GM12878 (cell line): Measurements from ENCODE around the gene NACA2. TPM values are rescaled to one million over a fixed set of nuclear protein-coding genes. Genes with fewer than 3 reads are reported as not detected.
A peak's percentile ranks its signal among the peaks of the same experiment; 100 is the strongest.

Experiments
- ATAC-seq: fragments of 200-7000 bp; cut with Tn5 transposase; 3 replicates; pipeline ENCODE4 v1.9.1; 2020; ENCODE audit warnings: mild to moderate bottlenecking, moderate library complexity
- BruUV-seq: library from RNA; stranded (reverse); fragments of 400-500 nt; replicated peaks from 2 replicates; lab custom pipeline; 2021; lab: Mats Ljungman, UMichigan
- CTCF ChIA-PET: fragments of 300-600 bp; sonication (Branson Sonifier 250); formaldehyde crosslinking; extraction: SDS; loops from one replicate; lab custom pipeline; 2021; ENCODE audit warnings: inconsistent platforms; lab: Yijun Ruan, JAX
- POLR2A ChIA-PET: fragments of 350-600 bp; formaldehyde crosslinking; extraction: SDS; loops from one replicate; lab custom pipeline; 2021; ENCODE audit warnings: inconsistent platforms; lab: Charles Lee
- RAD21 ChIA-PET: fragments of 300-600 bp; sonication (Branson Sonifier 250); formaldehyde crosslinking; loops from one replicate; lab custom pipeline; 2023; ENCODE audit warnings: antibody characterized with exemption; ENCODE audit not compliant: unreplicated experiment; lab: Charles Lee
- SMC1A ChIA-PET: fragments of 300-600 bp; sonication (Branson Sonifier 250); formaldehyde crosslinking; loops from one replicate; lab custom pipeline; 2023; ENCODE audit not compliant: unreplicated experiment, uncharacterized antibody; lab: Charles Lee
- DNase-seq: peaks from one replicate; pipeline ENCODE4 v3.0.0-alpha.2; 2011; ENCODE audit warnings: low read depth, low spot score
- FAIRE-seq: peaks from 3 replicates; lab custom pipeline; 2011; peaks lifted over from hg19 to GRCh38; lab: Jason Lieb, UNC
- H2AFZ ChIP-seq: 2 replicates; pipeline ENCODE4 v1.6.0; 2011; ENCODE audit warnings: low read depth, low read length, control low read depth; ENCODE audit not compliant: control insufficient read depth
- H3K27ac ChIP-seq: 2 replicates; pipeline ENCODE4 v1.5.1; 2011; ENCODE audit warnings: control low read depth; ENCODE audit not compliant: control insufficient read depth, insufficient read depth
- H3K27me3 ChIP-seq, 2 experiments: replicated peaks in 1 of 2; 2 replicates each; pipeline versions ENCODE4 v1.6.0 to v1.6.1; 2011; ENCODE audit warnings: low read length in 1 of 2; ENCODE audit not compliant: control insufficient read depth in 2 of 2, insufficient read depth in 2 of 2
- H3K36me3 ChIP-seq, 2 experiments: 2 replicates each; pipeline ENCODE4 v1.5.1; 2011; ENCODE audit warnings: low read length in 1 of 2; ENCODE audit not compliant: control insufficient read depth in 2 of 2, insufficient read depth in 2 of 2
- H3K4me1 ChIP-seq: 2 replicates; pipeline ENCODE4 v1.6.1; 2011; ENCODE audit warnings: mild to moderate bottlenecking, low read length, moderate library complexity, mixed read lengths; ENCODE audit not compliant: control insufficient read depth, insufficient read depth
- H3K4me2 ChIP-seq: 2 replicates; pipeline ENCODE4 v1.6.0; 2011; ENCODE audit warnings: control low read depth; ENCODE audit not compliant: control insufficient read depth, insufficient read depth
- H3K4me3 ChIP-seq: fragments of 200-600 bp; sonication (generic); 2 replicates; pipeline ENCODE4 v1.5.1; 2016
- H3K79me2 ChIP-seq: 2 replicates; pipeline ENCODE4 v1.6.0; 2011; ENCODE audit warnings: low read length; ENCODE audit not compliant: control insufficient read depth, insufficient read depth
- H3K9ac ChIP-seq: 2 replicates; pipeline ENCODE4 v1.8.0; 2011; ENCODE audit warnings: low read length, control low read depth, mixed read lengths; ENCODE audit not compliant: control insufficient read depth, insufficient read depth
- H3K9me3 ChIP-seq: replicated peaks from 3 replicates; pipeline ENCODE4 v1.5.1; 2011; ENCODE audit warnings: mild to moderate bottlenecking, low read length; ENCODE audit not compliant: control insufficient read depth, insufficient read depth
- H4K20me1 ChIP-seq: 2 replicates; pipeline ENCODE4 v1.6.0; 2011; ENCODE audit not compliant: control insufficient read depth, insufficient read depth
- EGR1 ChIP-seq, 2 experiments: IDR thresholded peaks; 1 replicate in 1 of 2; 2 replicates in 1 of 2; pipeline ENCODE4 v1.6.1; 2011 to 2012; ENCODE audit warnings: low read depth in 2 of 2, low read length in 2 of 2, borderline replicate concordance in 1 of 2, mild to moderate bottlenecking in 1 of 2, moderate library complexity in 1 of 2
- MTA2 ChIP-seq: fragments of 450-650 bp; IDR thresholded peaks from 2 replicates; pipeline ENCODE4 v1.6.1; 2016; ENCODE audit warnings: low read depth, mild to moderate bottlenecking, moderate library complexity
- NFIC ChIP-seq: IDR thresholded peaks from 2 replicates; pipeline ENCODE4 v1.6.1; 2012; ENCODE audit warnings: low read depth, mild to moderate bottlenecking, inconsistent platforms, low read length, moderate library complexity
- NFXL1 ChIP-seq: fragments of 450-650 bp; IDR thresholded peaks from 2 replicates; pipeline ENCODE4 v1.6.1; 2017; ENCODE audit warnings: antibody characterized with exemption, mild to moderate bottlenecking, borderline replicate concordance
- NFYA ChIP-seq: IDR thresholded peaks from 2 replicates; pipeline ENCODE4 v1.6.1; 2011; ENCODE audit warnings: low read depth, mild to moderate bottlenecking, low read length, improper control_type of control experiment, borderline replicate concordance
- RUNX3 ChIP-seq: IDR thresholded peaks from 2 replicates; pipeline ENCODE4 v1.6.1; 2012; ENCODE audit warnings: low read length, inconsistent platforms
- SPI1 ChIP-seq: IDR thresholded peaks from 2 replicates; pipeline ENCODE4 v1.6.1; 2011; ENCODE audit warnings: low read depth, mild to moderate bottlenecking, low read length, moderate library complexity, borderline replicate concordance; ENCODE audit not compliant: insufficient read depth
- SRF ChIP-seq, 2 experiments: IDR thresholded peaks; 2 replicates each; pipeline ENCODE4 v1.6.1; 2011; ENCODE audit warnings: low read depth in 2 of 2, low read length in 2 of 2, mild to moderate bottlenecking in 1 of 2, moderate library complexity in 1 of 2
- ZBED1 ChIP-seq: IDR thresholded peaks from 2 replicates; pipeline ENCODE4 v1.6.1; 2016; ENCODE audit warnings: borderline replicate concordance
- ZNF384 ChIP-seq: IDR thresholded peaks from 2 replicates; pipeline ENCODE4 v1.6.1; 2012; ENCODE audit warnings: low read depth, mild to moderate bottlenecking, low read length, improper control_type of control experiment, borderline replicate concordance
- ZSCAN29 ChIP-seq: fragments of 450-650 bp; IDR thresholded peaks from 2 replicates; pipeline ENCODE4 v1.6.1; 2017; ENCODE audit warnings: mild to moderate bottlenecking, moderate library complexity
- WGBS: methylation state at CpG from one replicate; pipeline ENCODE4 v1.1.6; 2016; ENCODE audit warnings: low lambda C conversion rate; ENCODE audit not compliant: insufficient replicate concordance, insufficient coverage; ENCODE audit errors: missing lambda C conversion rate; 5-methylcytosine and 5-hydroxymethylcytosine counted together
- in situ Hi-C: fragments of 300-500 bp; cut with MboI; formaldehyde crosslinking; loops from 9 replicates; pipeline ENCODE4 v1.14.3; 2018; ENCODE audit warnings: mixed read lengths
- intact Hi-C: fragments of 100-400 bp; cut with micrococcal nuclease; formaldehyde crosslinking; loops from one replicate; pipeline ENCODE4 v1.14.2; 2022; ENCODE audit not compliant: unreplicated experiment
- polyA plus RNA-seq, 11 experiments: library from polyadenylated mRNA; depleted of rRNA in 4 of 11; unstranded in 6 of 11; stranded (reverse) in 5 of 11; fragments of >200 nt; fragmentation: Nextera tagmentation in 4 of 11; fragmentation: Illumina TruSeq in 1 of 11; extraction: Ambion mirVana in 4 of 11; extraction: Trizol in 1 of 11; gene quantifications; 1 replicate in 1 of 11; 2 replicates in 10 of 11; pipeline versions ENCODE4 v1.2.1 to v1.2.3, GENCODE V29; 2011 to 2016; ENCODE audit warnings: inconsistent platforms in 2 of 11, missing spikeins in 2 of 11, low read depth in 1 of 11
- total RNA-seq, 4 experiments: library from RNA; depleted of rRNA in 3 of 4; stranded (reverse); fragments of >200 nt in 3 of 4; fragmentation: Illumina TruSeq in 1 of 4; extraction: Trizol in 1 of 4; gene quantifications; 2 replicates each; pipeline versions ENCODE4 v1.2.1 to v1.2.3, GENCODE V29; 2013 to 2021

NACA2 gene
- total and polyA plus RNA-seq, 10 of the 15 experiments (the other 5 are each of a cell fraction or from before 2014, with no cell fraction given), result 0.16 to 0.68 (median 0.36) TPM; not detected in 4

- in situ Hi-C loops, result no loop called here
- FAIRE-seq, result no peak
- RAD21 ChIA-PET, result interaction anchor here (0.9 kb wide), 1 partner anchor 17 kb away, joined by 3 read pairs; no protein-coding TSS in a partner anchor
- Histone ChIP-seq H3K36me3 (no peaks in the 10 kb centered on the region), H3K4me3 (no peak overlapping the region), H3K9ac (no peak overlapping the region), H3K9me3 (no peaks in the 10 kb centered on the region), H4K20me1 (no peaks in the 10 kb centered on the region), H2AFZ (no peak overlapping the region), H3K27me3 (no peaks in the 10 kb centered on the region; a peak in 1 of 4 replicates)
- CTCF ChIA-PET, result interaction anchor here (1.9 kb wide), 1 partner anchor 10 kb away, joined by 8 read pairs; no protein-coding TSS in a partner anchor
- intact Hi-C loops, result no loop called here
- WGBS, result 17% methylated on average over 1 of the region's 1 CpG
- ATAC-seq, result no peak
- SMC1A ChIA-PET, result interaction anchor here (0.7 kb wide), 1 partner anchor 20 kb away, joined by 3 read pairs; no protein-coding TSS in a partner anchor
- no TSS peak for BruUV-seq
- TF ChIP-seq RUNX3, result no peak
- peak; percentile 76 for TF ChIP-seq NFXL1
- TF ChIP-seq, all 136 proteins: peak for 1
- DNase-seq, result no peak
- Histone ChIP-seq H3K79me2 (no peaks in the 10 kb centered on the region), H3K27ac (no peak overlapping the region), H3K4me1 (no peaks in the 10 kb centered on the region), H3K4me2 (no peak overlapping the region)
- POLR2A ChIA-PET, result interaction anchor here (0.6 to 1.0 kb wide), 2 partner anchors 15 to 239 kb away, joined by 3 read pairs; partner anchors contain the start of gene BRIP1
Observed at GRCh38 chr17:61624951-61625350, 33.9 kb upstream of the NACA2 start.

GRCh38 chr17:61621317-61621716 is 30.3 kb upstream of the NACA2 start:
- TF ChIP-seq EGR1 (IDR thresholded peaks at IDR 0.05; ENCODE audit: borderline replicate concordance in 1 of 2, low read depth in 2 of 2, low read length in 2 of 2) (no peak), NFIC (no peak), SPI1 (no peak), ZBED1 (no peak), MTA2 (no peak), NFYA (no peak), SRF (IDR thresholded peaks at IDR 0.05; ENCODE audit: low read depth in 2 of 2, low read length in 2 of 2) (no peak), ZNF384 (no peak), ZSCAN29 (no peak)
- no peaks in the 10 kb centered on the region; a peak in 1 of 4 replicates for H3K27me3 ChIP-seq
- H3K9me3 ChIP-seq, result peaks cover 6% of the 10 kb centered on the region; the same call in 2 of the 3 replicates
- FAIRE-seq (no peak), ATAC-seq (no peak), DNase-seq (no peak)
- SMC1A ChIA-PET, result interaction anchor here (0.6 to 1.1 kb wide), 3 partner anchors 10 to 108 kb away, joined by 3 read pairs; no protein-coding TSS in a partner anchor
- no peak overlapping the region for H3K27ac ChIP-seq
- intact Hi-C loops, result no loop called here
- RAD21 ChIA-PET, result no interaction called here
- 8% methylated on average over 2 of the region's 2 CpGs for WGBS
- no peak overlapping the region for H2AFZ ChIP-seq
- no TSS peak for BruUV-seq
- H4K20me1 ChIP-seq, result no peaks in the 10 kb centered on the region
- in situ Hi-C loops, result no loop called here
- POLR2A ChIA-PET, result no interaction called here
- H3K9ac ChIP-seq, result no peak overlapping the region
- no peak overlapping the region for H3K4me2 ChIP-seq
- no peaks in the 10 kb centered on the region; the same call in 1 of the 2 replicates for H3K4me1 ChIP-seq
- CTCF ChIA-PET, result interaction anchor here (1.8 kb wide), 1 partner anchor 14 kb away, joined by 5 read pairs; no protein-coding TSS in a partner anchor
- no peaks in the 10 kb centered on the region for H3K79me2 ChIP-seq
- no peak overlapping the region for H3K4me3 ChIP-seq
- H3K36me3 ChIP-seq, result no peaks in the 10 kb centered on the region
